Measurements from ENCODE around the gene LSG1. TPM values are rescaled to one million over a fixed set of nuclear protein-coding genes. Genes with fewer than 3 reads are reported as not detected.
A peak's percentile ranks its signal among the peaks of the same experiment; 100 is the strongest.

LSG1 gene
- total and polyA plus RNA-seq, 2 of the 13 experiments (the other 11 are each of a cell fraction or from before 2014, with no cell fraction given), result 21.4 to 32.1 TPM

GRCh38 chr3:194682694-194683310 lies 10.8 kb upstream of the LSG1 start (continued):
- peak; percentile 35; the same call in 1 of the 2 replicates for TF ChIP-seq SIX4 (CRISPR knock-in tag; IDR thresholded peaks at IDR 0.05)
- peak; percentile 63; the same call in 1 of the 2 replicates for TF ChIP-seq KDM5B (CRISPR knock-in tag; IDR thresholded peaks at IDR 0.05; ENCODE audit: borderline replicate concordance)
- peak; percentile 54 for TF ChIP-seq MED1 (CRISPR knock-in tag; IDR thresholded peaks at IDR 0.05)
- no peak for TF ChIP-seq ZSCAN20 (CRISPR knock-in tag; IDR thresholded peaks at IDR 0.05; ENCODE audit: borderline replicate concordance)
- TF ChIP-seq ZNF792 (CRISPR knock-in tag; IDR thresholded peaks at IDR 0.05), result peak; percentile 60; the same call in 1 of the 2 replicates
- TF ChIP-seq ZMAT3 (CRISPR knock-in tag; conservative IDR thresholded peaks at IDR 0.05), result no peak
- TF ChIP-seq XBP1 (CRISPR knock-in tag; IDR thresholded peaks at IDR 0.05), result no peak
- peak; percentile 55; the same call in 1 of the 2 replicates for TF ChIP-seq NFKB2 (CRISPR knock-in tag; IDR thresholded peaks at IDR 0.05; ENCODE audit: borderline replicate concordance)
- TF ChIP-seq IRF2 (CRISPR knock-in tag; IDR thresholded peaks at IDR 0.05), result 0 out of 2 replicates have a peak, but pooled peaks have one; percentile 32
- TF ChIP-seq POGZ (CRISPR knock-in tag; IDR thresholded peaks at IDR 0.05), result 0 out of 2 replicates have a peak, but pooled peaks have one; percentile 34
- TF ChIP-seq, protein P1, sequence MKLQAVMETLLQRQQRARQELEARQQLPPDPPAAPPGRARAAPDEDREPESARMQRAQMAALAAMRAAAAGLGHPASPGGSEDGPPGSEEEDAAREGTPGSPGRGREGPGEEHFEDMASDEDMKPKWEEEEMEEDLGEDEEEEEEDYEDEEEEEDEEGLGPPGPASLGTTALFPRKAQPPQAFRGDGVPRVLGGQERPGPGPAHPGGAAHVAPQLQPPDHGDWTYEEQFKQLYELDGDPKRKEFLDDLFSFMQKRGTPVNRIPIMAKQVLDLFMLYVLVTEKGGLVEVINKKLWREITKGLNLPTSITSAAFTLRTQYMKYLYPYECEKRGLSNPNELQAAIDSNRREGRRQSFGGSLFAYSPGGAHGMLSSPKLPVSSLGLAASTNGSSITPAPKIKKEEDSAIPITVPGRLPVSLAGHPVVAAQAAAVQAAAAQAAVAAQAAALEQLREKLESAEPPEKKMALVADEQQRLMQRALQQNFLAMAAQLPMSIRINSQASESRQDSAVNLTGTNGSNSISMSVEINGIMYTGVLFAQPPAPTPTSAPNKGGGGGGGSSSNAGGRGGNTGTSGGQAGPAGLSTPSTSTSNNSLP (IDR thresholded peaks at IDR 0.05; ENCODE audit: low read depth, low read length), result no peak
- TF ChIP-seq, protein P2, sequence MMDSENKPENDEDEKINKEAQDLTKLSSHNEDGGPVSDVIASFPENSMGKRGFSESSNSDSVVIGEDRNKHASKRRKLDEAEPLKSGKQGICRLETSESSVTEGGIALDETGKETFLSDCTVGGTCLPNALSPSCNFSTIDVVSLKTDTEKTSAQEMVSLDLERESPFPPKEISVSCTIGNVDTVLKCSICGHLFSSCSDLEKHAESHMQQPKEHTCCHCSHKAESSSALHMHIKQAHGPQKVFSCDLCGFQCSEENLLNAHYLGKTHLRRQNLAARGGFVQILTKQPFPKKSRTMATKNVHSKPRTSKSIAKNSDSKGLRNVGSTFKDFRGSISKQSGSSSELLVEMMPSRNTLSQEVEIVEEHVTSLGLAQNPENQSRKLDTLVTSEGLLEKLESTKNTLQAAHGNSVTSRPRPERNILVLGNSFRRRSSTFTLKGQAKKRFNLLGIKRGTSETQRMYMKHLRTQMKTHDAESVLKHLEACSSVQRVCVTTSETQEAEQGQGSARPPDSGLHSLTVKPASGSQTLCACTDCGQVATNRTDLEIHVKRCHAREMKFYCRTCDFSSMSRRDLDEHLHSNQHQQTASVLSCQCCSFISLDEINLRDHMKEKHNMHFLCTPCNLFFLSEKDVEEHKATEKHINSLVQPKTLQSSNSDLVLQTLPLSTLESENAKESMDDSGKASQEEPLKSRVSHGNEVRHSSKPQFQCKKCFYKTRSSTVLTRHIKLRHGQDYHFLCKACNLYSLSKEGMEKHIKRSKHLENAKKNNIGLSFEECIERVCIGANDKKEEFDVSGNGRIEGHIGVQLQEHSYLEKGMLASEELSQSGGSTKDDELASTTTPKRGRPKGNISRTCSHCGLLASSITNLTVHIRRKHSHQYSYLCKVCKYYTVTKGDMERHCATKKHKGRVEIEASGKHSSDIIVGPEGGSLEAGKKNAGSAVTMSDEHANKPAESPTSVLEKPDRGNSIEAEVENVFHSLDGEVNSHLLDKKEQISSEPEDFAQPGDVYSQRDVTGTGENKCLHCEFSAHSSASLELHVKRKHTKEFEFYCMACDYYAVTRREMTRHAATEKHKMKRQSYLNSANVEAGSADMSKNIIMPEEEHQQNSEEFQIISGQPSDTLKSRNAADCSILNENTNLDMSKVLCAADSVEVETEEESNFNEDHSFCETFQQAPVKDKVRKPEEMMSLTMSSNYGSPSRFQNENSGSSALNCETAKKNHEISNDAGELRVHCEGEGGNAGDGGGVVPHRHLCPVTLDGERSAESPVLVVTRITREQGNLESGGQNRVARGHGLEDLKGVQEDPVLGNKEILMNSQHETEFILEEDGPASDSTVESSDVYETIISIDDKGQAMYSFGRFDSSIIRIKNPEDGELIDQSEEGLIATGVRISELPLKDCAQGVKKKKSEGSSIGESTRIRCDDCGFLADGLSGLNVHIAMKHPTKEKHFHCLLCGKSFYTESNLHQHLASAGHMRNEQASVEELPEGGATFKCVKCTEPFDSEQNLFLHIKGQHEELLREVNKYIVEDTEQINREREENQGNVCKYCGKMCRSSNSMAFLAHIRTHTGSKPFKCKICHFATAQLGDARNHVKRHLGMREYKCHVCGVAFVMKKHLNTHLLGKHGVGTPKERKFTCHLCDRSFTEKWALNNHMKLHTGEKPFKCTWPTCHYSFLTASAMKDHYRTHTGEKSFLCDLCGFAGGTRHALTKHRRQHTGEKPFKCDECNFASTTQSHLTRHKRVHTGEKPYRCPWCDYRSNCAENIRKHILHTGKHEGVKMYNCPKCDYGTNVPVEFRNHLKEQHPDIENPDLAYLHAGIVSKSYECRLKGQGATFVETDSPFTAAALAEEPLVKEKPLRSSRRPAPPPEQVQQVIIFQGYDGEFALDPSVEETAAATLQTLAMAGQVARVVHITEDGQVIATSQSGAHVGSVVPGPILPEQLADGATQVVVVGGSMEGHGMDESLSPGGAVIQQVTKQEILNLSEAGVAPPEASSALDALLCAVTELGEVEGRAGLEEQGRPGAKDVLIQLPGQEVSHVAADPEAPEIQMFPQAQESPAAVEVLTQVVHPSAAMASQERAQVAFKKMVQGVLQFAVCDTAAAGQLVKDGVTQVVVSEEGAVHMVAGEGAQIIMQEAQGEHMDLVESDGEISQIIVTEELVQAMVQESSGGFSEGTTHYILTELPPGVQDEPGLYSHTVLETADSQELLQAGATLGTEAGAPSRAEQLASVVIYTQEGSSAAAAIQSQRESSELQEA (CRISPR knock-in tag; IDR thresholded peaks at IDR 0.05; ENCODE audit: not compliant biosample characterization), result no peak
- TF ChIP-seq, protein P3, sequence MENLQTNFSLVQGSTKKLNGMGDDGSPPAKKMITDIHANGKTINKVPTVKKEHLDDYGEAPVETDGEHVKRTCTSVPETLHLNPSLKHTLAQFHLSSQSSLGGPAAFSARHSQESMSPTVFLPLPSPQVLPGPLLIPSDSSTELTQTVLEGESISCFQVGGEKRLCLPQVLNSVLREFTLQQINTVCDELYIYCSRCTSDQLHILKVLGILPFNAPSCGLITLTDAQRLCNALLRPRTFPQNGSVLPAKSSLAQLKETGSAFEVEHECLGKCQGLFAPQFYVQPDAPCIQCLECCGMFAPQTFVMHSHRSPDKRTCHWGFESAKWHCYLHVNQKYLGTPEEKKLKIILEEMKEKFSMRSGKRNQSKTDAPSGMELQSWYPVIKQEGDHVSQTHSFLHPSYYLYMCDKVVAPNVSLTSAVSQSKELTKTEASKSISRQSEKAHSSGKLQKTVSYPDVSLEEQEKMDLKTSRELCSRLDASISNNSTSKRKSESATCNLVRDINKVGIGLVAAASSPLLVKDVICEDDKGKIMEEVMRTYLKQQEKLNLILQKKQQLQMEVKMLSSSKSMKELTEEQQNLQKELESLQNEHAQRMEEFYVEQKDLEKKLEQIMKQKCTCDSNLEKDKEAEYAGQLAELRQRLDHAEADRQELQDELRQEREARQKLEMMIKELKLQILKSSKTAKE (CRISPR knock-in tag; IDR thresholded peaks at IDR 0.05; ENCODE audit: borderline replicate concordance), result no peak
- 0 out of 2 replicates have a peak, but pooled peaks have one; percentile 52 for TF ChIP-seq GLI4 (CRISPR knock-in tag; IDR thresholded peaks at IDR 0.05; ENCODE audit: borderline replicate concordance)
- TF ChIP-seq NFATC3 (CRISPR knock-in tag; IDR thresholded peaks at IDR 0.05), result no peak

Measured in HepG2 (cell line).